Bronchial epithelial cell (primary cell): ENCODE data around the gene SLC35G2. TPM values are rescaled to one million over a fixed set of nuclear protein-coding genes. Genes with fewer than 3 reads are reported as not detected.

ENCODE experiments used
- DNase-seq: peaks from one replicate; pipeline ENCODE4 v3.0.0-alpha.2; 2010; ENCODE audit warnings: low read depth
- FAIRE-seq: peaks from 2 replicates; lab custom pipeline; 2011; peaks lifted over from hg19 to GRCh38; lab: Jason Lieb, UNC
- H3K27me3 ChIP-seq: 2 replicates; pipeline ENCODE4 v1.5.1; 2011; ENCODE audit warnings: low read length; ENCODE audit not compliant: control insufficient read depth, insufficient read depth
- H3K36me3 ChIP-seq: 2 replicates; pipeline ENCODE4 v1.5.1; 2011; ENCODE audit warnings: low read length; ENCODE audit not compliant: control insufficient read depth, insufficient read depth
- H3K4me3 ChIP-seq: 2 replicates; pipeline ENCODE4 v1.5.1; 2011; ENCODE audit warnings: mild to moderate bottlenecking, low read depth, low read length, control low read depth
- CTCF ChIP-seq: IDR thresholded peaks from 2 replicates; pipeline ENCODE4 v1.5.1; 2011; ENCODE audit warnings: mild to moderate bottlenecking, moderate library complexity, low read length, control low read depth, inconsistent platforms; ENCODE audit not compliant: insufficient read depth, severe bottlenecking
- total RNA-seq: library from RNA; depleted of rRNA; stranded (reverse); fragments of >200 nt; gene quantifications from 2 replicates; pipeline ENCODE4 v1.2.1, GENCODE V29; 2014

SLC35G2 gene
- total RNA-seq, 1 donor from 2014 or later: 2.1 TPM

GRCh38 chr3:136819392-136819730, 435 bp downstream of the SLC35G2 start:
- FAIRE-seq (no peak), DNase-seq (peak; percentile 82)
- no peaks in the 10 kb centered on the region for H3K27me3 ChIP-seq
- TF ChIP-seq CTCF: no peak
- H3K4me3 ChIP-seq: peak overlapping the region; percentile 71
- no peaks in the 10 kb centered on the region for H3K36me3 ChIP-seq

GRCh38 chr3:136819731-136820679, 1.1 kb downstream of the SLC35G2 start:
- no peaks in the 10 kb centered on the region for H3K36me3 ChIP-seq
- peak overlapping the region; percentile 71 for H3K4me3 ChIP-seq
- FAIRE-seq (no peak), DNase-seq (peak; percentile 86)
- no peak for TF ChIP-seq CTCF
- H3K27me3 ChIP-seq: no peaks in the 10 kb centered on the region

DNA sequence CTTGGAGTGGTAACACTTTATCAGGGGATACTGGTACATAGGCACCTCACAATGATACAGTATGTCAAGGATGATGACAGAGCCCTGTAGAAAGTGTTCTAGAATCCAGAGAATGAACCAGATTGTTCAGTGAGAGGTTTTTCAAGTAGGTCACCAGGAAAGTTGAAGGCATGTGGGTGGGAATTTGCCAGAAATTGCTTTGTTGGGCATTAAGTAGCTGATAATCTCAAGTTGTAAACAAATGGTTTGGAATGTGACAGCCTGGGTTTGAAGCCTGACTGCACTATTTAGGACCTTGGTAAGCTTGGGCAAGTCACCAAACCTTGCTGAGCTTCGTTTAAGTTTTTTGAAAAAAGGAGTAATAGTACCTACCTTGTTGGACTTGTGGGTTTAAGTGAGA, 12.5 kb downstream of the SLC35G2 start:
- no peak for FAIRE-seq
- no peak for DNase-seq
- no peak for TF ChIP-seq CTCF
- H3K27me3 ChIP-seq: no peaks in the 10 kb centered on the region
- H3K4me3 ChIP-seq: no peak overlapping the region
- no peaks in the 10 kb centered on the region for H3K36me3 ChIP-seq

DNA sequence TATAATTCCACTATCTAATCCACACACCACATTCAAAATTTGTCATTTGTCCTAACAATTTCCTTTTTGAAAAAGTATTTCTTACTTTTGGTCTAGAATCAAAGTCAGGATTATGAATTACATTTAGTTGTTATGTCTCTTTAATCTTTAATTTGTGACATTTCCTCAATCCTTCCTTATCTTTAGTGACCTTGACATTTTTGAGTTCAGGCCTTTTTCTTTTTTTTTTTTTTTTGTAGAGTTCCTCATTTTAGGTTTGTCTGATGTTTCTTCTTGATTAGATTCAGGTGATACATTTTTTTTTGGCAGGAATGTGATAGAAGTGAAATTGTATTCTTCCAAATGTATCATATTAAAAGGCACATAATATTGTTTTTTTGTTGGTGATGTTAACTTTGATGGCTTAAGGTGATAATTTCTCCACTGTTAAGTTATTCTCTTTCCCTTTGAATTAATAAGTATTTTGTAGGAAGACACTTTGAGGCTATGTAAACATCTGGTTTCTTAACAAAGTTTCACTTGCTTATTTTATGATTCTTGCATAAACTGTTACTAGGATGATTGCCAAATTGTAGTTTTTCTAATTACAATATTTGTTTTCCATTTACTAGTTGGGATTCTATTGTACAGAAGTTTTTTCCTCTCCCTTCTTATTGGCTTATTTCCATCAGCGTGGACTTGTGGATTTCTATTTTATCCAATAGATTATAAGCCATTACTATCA, 16.3 kb downstream of the SLC35G2 start:
- Histone ChIP-seq H3K27me3 (no peaks in the 10 kb centered on the region), H3K36me3 (no peaks in the 10 kb centered on the region), H3K4me3 (no peak overlapping the region)
- FAIRE-seq (no peak), DNase-seq (no peak)
- no peak for TF ChIP-seq CTCF

GRCh38 chr3:136835813-136836510, 17.0 kb downstream of the SLC35G2 start:
- TF ChIP-seq CTCF: no peak
- Histone ChIP-seq H3K4me3 (no peak overlapping the region), H3K36me3 (no peaks in the 10 kb centered on the region), H3K27me3 (no peaks in the 10 kb centered on the region)
- DNase-seq (no peak), FAIRE-seq (no peak)
